Measurements from ENCODE around the gene BMP8B. TPM values are rescaled to one million over a fixed set of nuclear protein-coding genes. Genes with fewer than 3 reads are reported as not detected.

Gene BMP8B
- total and polyA plus RNA-seq, 2 donors (not counting 1 experiment from before 2014, with no cell fraction given) = 0.01 TPM; not detected in 1

GRCh38 chr1:39737546-39738169 is 51.0 kb downstream of the BMP8B start:
- H3K9ac ChIP-seq (ENCODE audit: insufficient read depth, low read length) = no peak overlapping the region
- peak; percentile 35 to 39 for DNase-seq (ENCODE audit: low read depth in 2 of 2)
- H3K9me3 ChIP-seq (ENCODE audit: control insufficient read depth, insufficient read depth, low read depth, low read length) = no peaks in the 10 kb centered on the region
- peaks cover 10% of the 10 kb centered on the region for H3K79me2 ChIP-seq (ENCODE audit: control insufficient read depth, insufficient read depth, low read length)
- H3K4me2 ChIP-seq (ENCODE audit: extremely low read depth, insufficient read depth, low read length) = no peak overlapping the region
- no peaks in the 10 kb centered on the region for H4K20me1 ChIP-seq (ENCODE audit: control insufficient read depth, extremely low read depth, insufficient read depth, low read length)
- H2AFZ ChIP-seq (ENCODE audit: low read length) = no peak overlapping the region
- H3K4me3 ChIP-seq (replicated peaks in 1 of 4; ENCODE audit: control extremely low read depth in 1 of 4, insufficient read depth in 1 of 4, low read depth in 3 of 4, low read length in 4 of 4) = no peak overlapping the region
- H3K36me3 ChIP-seq (ENCODE audit: control insufficient read depth, insufficient read depth, low read length) = no peaks in the 10 kb centered on the region
- peaks cover 7% of the 10 kb centered on the region for H3K27me3 ChIP-seq (ENCODE audit: control insufficient read depth, insufficient read depth, low read length)
- TF ChIP-seq CTCF (conservative IDR thresholded peaks at IDR 0.05 in 1 of 2, IDR thresholded peaks at IDR 0.05 in 1 of 2; ENCODE audit: low read depth in 1 of 2, low read length in 2 of 2) = no peak
- no peak for TF ChIP-seq EZH2 (IDR thresholded peaks at IDR 0.05; ENCODE audit: low read length, missing control alignments)
- no peak overlapping the region for H3K27ac ChIP-seq (ENCODE audit: insufficient read depth, low read length)
- H3K4me1 ChIP-seq (ENCODE audit: control insufficient read depth, extremely low read depth, insufficient read depth, low read length) = no peaks in the 10 kb centered on the region

GRCh38 chr1:39735731-39736130 is 52.9 kb downstream of the BMP8B start:
- H3K4me1 ChIP-seq (ENCODE audit: control insufficient read depth, extremely low read depth, insufficient read depth, low read length) = no peaks in the 10 kb centered on the region
- H3K36me3 ChIP-seq (ENCODE audit: control insufficient read depth, insufficient read depth, low read length) = no peaks in the 10 kb centered on the region
- H3K27ac ChIP-seq (ENCODE audit: insufficient read depth, low read length) = no peak overlapping the region
- H3K9me3 ChIP-seq (ENCODE audit: control insufficient read depth, insufficient read depth, low read depth, low read length) = no peaks in the 10 kb centered on the region
- H3K4me2 ChIP-seq (ENCODE audit: extremely low read depth, insufficient read depth, low read length) = no peak overlapping the region
- no peaks in the 10 kb centered on the region for H4K20me1 ChIP-seq (ENCODE audit: control insufficient read depth, extremely low read depth, insufficient read depth, low read length)
- DNase-seq (ENCODE audit: low read depth in 2 of 2) = no peak
- H3K79me2 ChIP-seq (ENCODE audit: control insufficient read depth, insufficient read depth, low read length) = peaks cover 10% of the 10 kb centered on the region
- TF ChIP-seq EZH2 (IDR thresholded peaks at IDR 0.05; ENCODE audit: low read length, missing control alignments) (no peak), CTCF (conservative IDR thresholded peaks at IDR 0.05 in 1 of 2, IDR thresholded peaks at IDR 0.05 in 1 of 2; ENCODE audit: low read depth in 1 of 2, low read length in 2 of 2) (no peak)
- H3K4me3 ChIP-seq (replicated peaks in 1 of 4; ENCODE audit: control extremely low read depth in 1 of 4, insufficient read depth in 1 of 4, low read depth in 3 of 4, low read length in 4 of 4) = no peak overlapping the region
- H3K9ac ChIP-seq (ENCODE audit: insufficient read depth, low read length) = no peak overlapping the region
- no peak overlapping the region for H2AFZ ChIP-seq (ENCODE audit: low read length)
- peaks cover 12% of the 10 kb centered on the region for H3K27me3 ChIP-seq (ENCODE audit: control insufficient read depth, insufficient read depth, low read length)

- peak in 1 of 2 donors; percentile 66 for DNase-seq (ENCODE audit: low read depth in 2 of 2)
- no peaks in the 10 kb centered on the region for H3K79me2 ChIP-seq (ENCODE audit: control insufficient read depth, insufficient read depth, low read length)
- no peak overlapping the region for H3K4me3 ChIP-seq (replicated peaks in 1 of 4; ENCODE audit: control extremely low read depth in 1 of 4, insufficient read depth in 1 of 4, low read depth in 3 of 4, low read length in 4 of 4)
- H3K4me2 ChIP-seq (ENCODE audit: extremely low read depth, insufficient read depth, low read length) = no peak overlapping the region
- H3K4me1 ChIP-seq (ENCODE audit: control insufficient read depth, extremely low read depth, insufficient read depth, low read length) = no peaks in the 10 kb centered on the region
- no peak overlapping the region for H3K9ac ChIP-seq (ENCODE audit: insufficient read depth, low read length)
- no peaks in the 10 kb centered on the region for H4K20me1 ChIP-seq (ENCODE audit: control insufficient read depth, extremely low read depth, insufficient read depth, low read length)
- no peaks in the 10 kb centered on the region for H3K9me3 ChIP-seq (ENCODE audit: control insufficient read depth, insufficient read depth, low read depth, low read length)
- H3K27me3 ChIP-seq (ENCODE audit: control insufficient read depth, insufficient read depth, low read length) = peaks cover 29% of the 10 kb centered on the region
- H3K36me3 ChIP-seq (ENCODE audit: control insufficient read depth, insufficient read depth, low read length) = no peaks in the 10 kb centered on the region
- no peak overlapping the region for H3K27ac ChIP-seq (ENCODE audit: insufficient read depth, low read length)
- no peak for TF ChIP-seq EZH2 (IDR thresholded peaks at IDR 0.05; ENCODE audit: low read length, missing control alignments)
- TF ChIP-seq CTCF (conservative IDR thresholded peaks at IDR 0.05 in 1 of 2, IDR thresholded peaks at IDR 0.05 in 1 of 2; ENCODE audit: low read depth in 1 of 2, low read length in 2 of 2) = no peak
- no peak overlapping the region for H2AFZ ChIP-seq (ENCODE audit: low read length)
These were observed 55.5 kb downstream of the BMP8B start for GRCh38 chr1:39733161-39733560.

Measured in fibroblast of lung (primary cell).